Endothelial cell of umbilical vein (primary cell): Measurements from ENCODE around the gene SLC41A3. TPM values are rescaled to one million over a fixed set of nuclear protein-coding genes. Genes with fewer than 3 reads are reported as not detected.

ENCODE experiments used
- BruUV-seq: library from RNA; stranded (reverse); fragments of 400-500 nt; replicated peaks from 2 replicates; lab custom pipeline; 2021; lab: Mats Ljungman, UMichigan
- CTCF ChIA-PET: fragments of 300-600, 350-600 bp; sonication (Branson Sonifier 250); formaldehyde crosslinking; loops from one replicate; lab custom pipeline; 2021; ENCODE audit warnings: antibody characterized with exemption, inconsistent platforms; lab: Charles Lee
- POLR2A ChIA-PET: fragments of 300-600, 350-600 bp; sonication (Branson Sonifier 250); formaldehyde crosslinking; loops from one replicate; lab custom pipeline; 2021; ENCODE audit warnings: antibody characterized with exemption, inconsistent platforms; lab: Charles Lee
- DNase-seq: peaks from one replicate; pipeline ENCODE4 v3.0.0-alpha.2; 2011; ENCODE audit warnings: low read depth, low spot score
- FAIRE-seq: peaks from 2 replicates; lab custom pipeline; 2011; peaks lifted over from hg19 to GRCh38; lab: Jason Lieb, UNC
- H2AFZ ChIP-seq: 2 replicates; pipeline ENCODE4 v1.6.0; 2012; ENCODE audit warnings: low read depth, low read length, control low read depth, inconsistent platforms
- H3K27ac ChIP-seq: 2 replicates; pipeline ENCODE4 v1.5.1; 2011; ENCODE audit warnings: low read depth, mild to moderate bottlenecking, control low read depth, low read length, moderate library complexity; ENCODE audit not compliant: insufficient read depth
- H3K27me3 ChIP-seq, 2 experiments: 2 replicates each; pipeline versions ENCODE4 v1.6.0 to v1.6.1; 2011; ENCODE audit warnings: low read length in 2 of 2, mixed read lengths in 1 of 2; ENCODE audit not compliant: control insufficient read depth in 2 of 2, insufficient read depth in 2 of 2
- H3K36me3 ChIP-seq, 2 experiments: 2 replicates in 1 of 2; 3 replicates in 1 of 2; pipeline ENCODE4 v1.5.1; 2011; ENCODE audit warnings: low read length in 2 of 2, mild to moderate bottlenecking in 1 of 2, moderate library complexity in 1 of 2; ENCODE audit not compliant: control insufficient read depth in 2 of 2, insufficient read depth in 2 of 2; ENCODE audit errors: extremely low read depth in 1 of 2
- H3K4me1 ChIP-seq: 3 replicates; pipeline ENCODE4 v1.5.1; 2011; ENCODE audit warnings: mild to moderate bottlenecking, low read length; ENCODE audit not compliant: control insufficient read depth, insufficient read depth; ENCODE audit errors: extremely low read depth
- H3K4me2 ChIP-seq: 2 replicates; pipeline ENCODE4 v1.6.1; 2011; ENCODE audit warnings: low read length, control low read depth, mixed read lengths; ENCODE audit not compliant: insufficient read depth
- H3K4me3 ChIP-seq, 3 experiments: fragments of 200-600 bp in 1 of 3; sonication (generic), shearing (Covaris generic) in 1 of 3; replicated peaks in 1 of 3; 2 replicates each; pipeline ENCODE4 v1.5.1; 2011 to 2016; ENCODE audit warnings: control low read depth in 3 of 3, low read length in 3 of 3, mild to moderate bottlenecking in 2 of 3, inconsistent platforms in 1 of 3, low read depth in 1 of 3, moderate library complexity in 1 of 3; ENCODE audit not compliant: insufficient read depth in 1 of 3
- H3K79me2 ChIP-seq: 2 replicates; pipeline ENCODE4 v1.6.0; 2012; ENCODE audit warnings: low read length, inconsistent platforms; ENCODE audit not compliant: control insufficient read depth, insufficient read depth
- H3K9ac ChIP-seq: replicated peaks from 2 replicates; pipeline ENCODE3; 2011; ENCODE audit warnings: low read length, control low read depth; ENCODE audit not compliant: insufficient read depth; ENCODE audit errors: extremely low read depth
- H3K9me1 ChIP-seq: replicated peaks from 3 replicates; pipeline ENCODE4 v1.6.0; 2011; ENCODE audit warnings: mild to moderate bottlenecking, low read length; ENCODE audit not compliant: control insufficient read depth, insufficient read depth; ENCODE audit errors: extremely low read depth
- H3K9me3 ChIP-seq: replicated peaks from 2 replicates; pipeline ENCODE4 v1.5.1; 2012; ENCODE audit warnings: low read length, inconsistent platforms; ENCODE audit not compliant: control insufficient read depth, insufficient read depth
- H4K20me1 ChIP-seq: replicated peaks from 2 replicates; pipeline ENCODE3; 2011; ENCODE audit warnings: mild to moderate bottlenecking, low read length; ENCODE audit not compliant: control insufficient read depth, insufficient read depth; ENCODE audit errors: extremely low read depth
- EZH2 ChIP-seq: IDR thresholded peaks from 2 replicates; pipeline ENCODE4 v1.6.1; 2012; ENCODE audit warnings: borderline replicate concordance, low read depth, mild to moderate bottlenecking, moderate library complexity, low read length, inconsistent platforms; ENCODE audit not compliant: severe bottlenecking
- FOS ChIP-seq: IDR thresholded peaks from 2 replicates; pipeline ENCODE4 v1.6.1; 2011; ENCODE audit warnings: mild to moderate bottlenecking, low read length, moderate library complexity, borderline replicate concordance; ENCODE audit not compliant: insufficient read depth
- GATA2 ChIP-seq: IDR thresholded peaks from 2 replicates; pipeline ENCODE4 v1.7.0; 2011; ENCODE audit warnings: low read depth, mild to moderate bottlenecking, moderate library complexity, mixed read lengths, low read length; ENCODE audit not compliant: insufficient read length, insufficient read depth
- JUN ChIP-seq: IDR thresholded peaks from 2 replicates; pipeline ENCODE4 v1.6.1; 2011; ENCODE audit warnings: borderline replicate concordance, low read depth; ENCODE audit not compliant: insufficient read length, insufficient read depth
- MYC ChIP-seq: IDR thresholded peaks from one replicate; pipeline ENCODE4 v1.6.1; 2011; ENCODE audit warnings: mild to moderate bottlenecking, low read depth, low read length
- POLR2A ChIP-seq: IDR thresholded peaks from 2 replicates; pipeline ENCODE4 v1.6.1; 2012; ENCODE audit warnings: low read depth, mild to moderate bottlenecking, control low read depth, low read length
- POLR2AphosphoS5 ChIP-seq: IDR thresholded peaks from 2 replicates; pipeline ENCODE4 v1.6.1; 2012; ENCODE audit warnings: low read depth, mild to moderate bottlenecking, control low read depth, low read length, moderate library complexity; ENCODE audit not compliant: insufficient read depth
- dilution Hi-C: fragments of 300-500 bp; cut with MboI; formaldehyde crosslinking; loops from one replicate; pipeline ENCODE4 v1.15.0; 2019; ENCODE audit warnings: low sequenced_read_pairs; ENCODE audit not compliant: extremely low pct_ligation_motif_present
- intact Hi-C: fragments of 100-400 bp; cut with micrococcal nuclease; formaldehyde crosslinking; loops from one replicate; pipeline ENCODE4 v1.10.0; 2022
- polyA plus RNA-seq, 4 experiments: library from polyadenylated mRNA; depleted of rRNA in 3 of 4; stranded (reverse) in 3 of 4; unstranded in 1 of 4; fragments of >200 nt; gene quantifications; 2 replicates each; pipeline versions ENCODE4 v1.2.1 to v1.2.3, GENCODE V29; 2011 to 2012; ENCODE audit warnings: missing spikeins in 1 of 4
- total RNA-seq: library from RNA; stranded (reverse); gene quantifications from 2 replicates; pipeline ENCODE4 v1.2.3, GENCODE V29; 2021
- TF ChIP-seq, protein P1 (sequence below): IDR thresholded peaks from 2 replicates; pipeline ENCODE4 v1.6.1; 2011; ENCODE audit not compliant: insufficient read depth, insufficient read length
- TF ChIP-seq, protein P2 (sequence below), 2 donors: IDR thresholded peaks; 1 replicate in 1 of 2; 2 replicates in 1 of 2; pipeline ENCODE4 v1.5.1; 2011; ENCODE audit warnings: low read length in 2 of 2, mild to moderate bottlenecking in 2 of 2, moderate library complexity in 2 of 2, control low read depth in 1 of 2, inconsistent platforms in 1 of 2, low read depth in 1 of 2; ENCODE audit not compliant: insufficient read depth in 1 of 2; ENCODE audit errors: extremely low read depth in 1 of 2

Gene SLC41A3
- total and polyA plus RNA-seq, 2 donors (not counting 3 experiments of a cell fraction or from before 2014, with no cell fraction given) = 52.5 to 118 TPM

DNA sequence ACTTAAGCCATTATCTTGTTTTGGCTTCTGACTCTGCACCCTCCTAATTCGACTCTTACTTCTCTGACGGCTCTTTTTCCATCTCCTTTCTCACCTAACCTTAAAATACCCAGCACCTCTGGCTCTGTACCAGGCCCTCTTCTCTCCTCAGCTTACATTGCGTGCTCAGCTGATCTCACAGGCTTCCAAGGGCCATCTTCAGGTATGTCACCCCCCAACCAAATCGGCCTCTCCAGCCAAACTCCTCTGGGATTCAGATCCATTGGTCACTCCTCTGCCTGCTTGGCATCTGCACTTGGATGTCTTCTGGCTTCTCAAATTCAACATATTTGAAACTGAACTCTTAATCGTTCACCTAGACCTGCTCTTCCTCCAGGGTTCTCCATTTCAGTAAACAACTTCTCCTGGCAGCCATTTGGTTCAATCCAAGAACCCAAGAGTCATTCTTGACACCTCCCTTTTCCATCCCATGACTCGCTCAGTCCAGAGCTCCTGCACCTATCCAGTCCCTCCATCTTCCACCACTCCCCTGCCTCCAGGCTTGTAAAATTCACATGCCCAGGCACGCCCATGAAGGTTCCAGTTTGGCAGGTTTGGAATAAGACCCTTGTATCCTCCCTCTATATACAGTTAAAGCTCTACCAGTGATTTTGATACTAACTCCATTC lies 35.2 kb upstream of the SLC41A3 start:
- Histone ChIP-seq H2AFZ (no peak overlapping the region), H3K9ac (no peak overlapping the region), H3K79me2 (no peaks in the 10 kb centered on the region), H3K4me2 (no peak overlapping the region), H3K27ac (no peak overlapping the region), H3K4me3 (no peak overlapping the region), H3K36me3 (no peaks in the 10 kb centered on the region), H3K27me3 (peaks cover 3 to 4% of the 10 kb centered on the region in 2 experiments), H4K20me1 (no peaks in the 10 kb centered on the region), H3K4me1 (no peaks in the 10 kb centered on the region), H3K9me1 (no peaks in the 10 kb centered on the region), H3K9me3 (no peaks in the 10 kb centered on the region)
- DNase-seq (no peak), FAIRE-seq (no peak)
- no TSS peak for BruUV-seq
- dilution Hi-C loops (no loop called here), intact Hi-C loops (no loop called here)
- CTCF ChIA-PET = no interaction called here
- TF ChIP-seq, protein P1, sequence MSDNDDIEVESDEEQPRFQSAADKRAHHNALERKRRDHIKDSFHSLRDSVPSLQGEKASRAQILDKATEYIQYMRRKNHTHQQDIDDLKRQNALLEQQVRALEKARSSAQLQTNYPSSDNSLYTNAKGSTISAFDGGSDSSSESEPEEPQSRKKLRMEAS = no peak
- TF ChIP-seq EZH2 = no peak
- no peak for TF ChIP-seq MYC
- no peak for TF ChIP-seq FOS
- no peak for TF ChIP-seq GATA2
- TF ChIP-seq POLR2AphosphoS5 = no peak
- TF ChIP-seq POLR2A = no peak
- TF ChIP-seq, protein P2, sequence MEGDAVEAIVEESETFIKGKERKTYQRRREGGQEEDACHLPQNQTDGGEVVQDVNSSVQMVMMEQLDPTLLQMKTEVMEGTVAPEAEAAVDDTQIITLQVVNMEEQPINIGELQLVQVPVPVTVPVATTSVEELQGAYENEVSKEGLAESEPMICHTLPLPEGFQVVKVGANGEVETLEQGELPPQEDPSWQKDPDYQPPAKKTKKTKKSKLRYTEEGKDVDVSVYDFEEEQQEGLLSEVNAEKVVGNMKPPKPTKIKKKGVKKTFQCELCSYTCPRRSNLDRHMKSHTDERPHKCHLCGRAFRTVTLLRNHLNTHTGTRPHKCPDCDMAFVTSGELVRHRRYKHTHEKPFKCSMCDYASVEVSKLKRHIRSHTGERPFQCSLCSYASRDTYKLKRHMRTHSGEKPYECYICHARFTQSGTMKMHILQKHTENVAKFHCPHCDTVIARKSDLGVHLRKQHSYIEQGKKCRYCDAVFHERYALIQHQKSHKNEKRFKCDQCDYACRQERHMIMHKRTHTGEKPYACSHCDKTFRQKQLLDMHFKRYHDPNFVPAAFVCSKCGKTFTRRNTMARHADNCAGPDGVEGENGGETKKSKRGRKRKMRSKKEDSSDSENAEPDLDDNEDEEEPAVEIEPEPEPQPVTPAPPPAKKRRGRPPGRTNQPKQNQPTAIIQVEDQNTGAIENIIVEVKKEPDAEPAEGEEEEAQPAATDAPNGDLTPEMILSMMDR (IDR thresholded peaks at IDR 0.05; ENCODE audit: extremely low read depth in 1 of 2, insufficient read depth in 1 of 2, low read depth in 1 of 2, low read length in 2 of 2) = no peak
- TF ChIP-seq JUN = no peak
- POLR2A ChIA-PET = no interaction called here
